ENCODE data around the gene DSN1. TPM values are rescaled to one million over a fixed set of nuclear protein-coding genes. Genes with fewer than 3 reads are reported as not detected.

DSN1 gene
- total and polyA plus RNA-seq, 2 of the 8 experiments (the other 6 are each of a cell fraction or from before 2014, with no cell fraction given) = 12.0 to 26.2 TPM

DNA sequence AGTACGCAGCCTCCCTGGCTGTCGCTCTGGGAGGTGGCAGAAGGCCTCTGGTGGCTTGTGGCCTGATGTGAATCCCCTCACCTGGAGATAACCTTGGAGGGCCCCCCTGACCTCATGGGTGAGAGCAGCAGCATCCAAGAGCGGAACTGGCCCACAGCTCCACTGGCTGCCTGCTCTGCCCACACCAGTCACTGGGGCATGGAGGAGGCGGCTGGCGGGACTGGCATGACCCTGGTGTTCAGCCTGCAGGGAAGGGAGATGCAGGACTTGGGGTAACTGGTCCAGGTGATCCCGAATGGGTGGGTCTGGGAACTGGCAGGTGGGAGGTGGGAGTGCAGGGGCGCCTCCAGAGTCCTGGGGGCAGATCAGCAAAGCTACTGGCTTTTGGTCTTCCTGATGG lies 10.6 kb upstream of the DSN1 start:
- peaks cover 0 to 17% (median 9%) of the 10 kb centered on the region in 4 experiments; a peak in 5 of 8 replicates for H3K36me3 ChIP-seq (ENCODE audit: control insufficient read depth in 2 of 4, insufficient read depth in 4 of 4, low read length in 3 of 4)
- H3K23me2 ChIP-seq (ENCODE audit: low read depth, low read length) = no peaks in the 10 kb centered on the region
- no peak overlapping the region for H2BK12ac ChIP-seq (ENCODE audit: low read depth, low read length)
- ChIA-PET POLR2A (ENCODE audit: partially characterized antibody) (no interaction called here), CTCF (ENCODE audit: partially characterized antibody) (interaction anchor here (0.9 to 3.7 kb wide), 4 partner anchors 10 to 102 kb away, joined by 3 to 22 read pairs (median 4); partner anchors contain the start of gene DSN1)
- H4K8ac ChIP-seq (ENCODE audit: extremely low read depth, insufficient read depth, low read length) = no peak overlapping the region
- no peak overlapping the region for H3K9ac ChIP-seq (replicated peaks in 1 of 4; ENCODE audit: extremely low read depth in 1 of 4, low read depth in 3 of 4, low read length in 3 of 4)
- H3K4me3 ChIP-seq (ENCODE audit: extremely low read depth in 1 of 4, insufficient read depth in 2 of 4, low read depth in 3 of 4, low read length in 4 of 4) = no peak overlapping the region
- H4K5ac ChIP-seq (ENCODE audit: insufficient read length, low read depth, low read length) = no peak overlapping the region
- no peak overlapping the region for H2BK5ac ChIP-seq (ENCODE audit: low read depth, low read length)
- H2BK120ac ChIP-seq (replicated peaks; ENCODE audit: low read depth, low read length) = no peak overlapping the region
- TF ChIP-seq SAP30 (IDR thresholded peaks at IDR 0.05; ENCODE audit: insufficient read depth, insufficient replicate concordance, low read length) = no peak
- WGBS, 2 experiments (ENCODE audit: extremely low coverage in 1 of 2, insufficient coverage in 1 of 2, insufficient read length in 1 of 2, insufficient replicate concordance in 2 of 2, low coverage in 1 of 2, low lambda C conversion rate in 2 of 2, missing lambda C conversion rate in 1 of 2) = 88% methylated on average over 7 of the region's 7 CpGs; no CpG with 5 or more reads in 1 of the 2 experiments
- no peak overlapping the region for H3K4me2 ChIP-seq (ENCODE audit: insufficient read depth in 1 of 2, low read depth in 2 of 2, low read length in 2 of 2)
- H2AK5ac ChIP-seq (ENCODE audit: low read depth, low read length) = no peak overlapping the region
- H3K23ac ChIP-seq (ENCODE audit: insufficient read length) = no peak overlapping the region
- H3K56ac ChIP-seq (replicated peaks; ENCODE audit: insufficient read length, low read depth, low read length) = no peak overlapping the region
- no peaks in the 10 kb centered on the region for H3K79me1 ChIP-seq (ENCODE audit: low read depth, low read length)
- H3K14ac ChIP-seq (ENCODE audit: insufficient read length) = no peak overlapping the region
- H4K91ac ChIP-seq (replicated peaks; ENCODE audit: insufficient read length, low read length) = no peak overlapping the region
- no peaks in the 10 kb centered on the region for H3K27me3 ChIP-seq (replicated peaks in 1 of 4; ENCODE audit: control insufficient read depth in 3 of 4, extremely low read depth in 1 of 4, insufficient read depth in 3 of 4, low read length in 3 of 4)
- H2BK20ac ChIP-seq (ENCODE audit: low read length) = no peak overlapping the region
- peaks cover 0 to 2% of the 10 kb centered on the region in 2 experiments for H4K20me1 ChIP-seq (replicated peaks in 1 of 2; ENCODE audit: control insufficient read depth in 1 of 2, insufficient read depth in 2 of 2, low read length in 2 of 2)
- FAIRE-seq (no peak), DNase-seq (ENCODE audit: low read depth in 1 of 2, low spot score in 2 of 2) (no peak)
- H3K9me3 ChIP-seq (ENCODE audit: insufficient read depth in 2 of 2, low read depth in 1 of 2, low read length in 1 of 2) = no peaks in the 10 kb centered on the region
- H3K18ac ChIP-seq (ENCODE audit: extremely low read depth, low read length) = no peak overlapping the region
- H3K79me2 ChIP-seq (ENCODE audit: control insufficient read depth in 1 of 2, insufficient read depth in 2 of 2, low read length in 2 of 2) = no peaks in the 10 kb centered on the region
- H3K27ac ChIP-seq (ENCODE audit: low read depth, low read length) = no peak overlapping the region
- no peak overlapping the region for H2AFZ ChIP-seq (ENCODE audit: low read length)
- H3K4ac ChIP-seq (replicated peaks; ENCODE audit: insufficient read length, low read depth, low read length) = no peak overlapping the region
- H3K4me1 ChIP-seq (replicated peaks in 1 of 4; ENCODE audit: control insufficient read depth in 3 of 4, insufficient read depth in 4 of 4, low read length in 3 of 4) = no peaks in the 10 kb centered on the region
- no peak overlapping the region for H2BK15ac ChIP-seq (ENCODE audit: low read length)

Measured in H1 (cell line).